Hepatocyte (in vitro differentiated cells): ENCODE data around the gene AMBN. TPM values are rescaled to one million over a fixed set of nuclear protein-coding genes. Genes with fewer than 3 reads are reported as not detected.

Experiments used
- DNase-seq: peaks from one replicate; pipeline ENCODE4 v3.0.0-alpha.2; 2016; ENCODE audit warnings: low spot score
- H2AFZ ChIP-seq: fragments of 200-600 bp; sonication (generic); 2 replicates; pipeline ENCODE4 v1.6.0; 2016; ENCODE audit warnings: antibody characterized with exemption, mild to moderate bottlenecking
- H3K27ac ChIP-seq: fragments of 200-600 bp; sonication (generic); 2 replicates; pipeline ENCODE4 v1.5.1; 2016; ENCODE audit warnings: mild to moderate bottlenecking
- H3K27me3 ChIP-seq: fragments of 200-600 bp; sonication (generic); 2 replicates; pipeline ENCODE4 v1.6.1; 2016
- H3K36me3 ChIP-seq: fragments of 200-600 bp; sonication (generic); replicated peaks from 2 replicates; pipeline ENCODE4 v1.5.1; 2016; ENCODE audit warnings: low read depth; ENCODE audit not compliant: insufficient read depth
- H3K4me1 ChIP-seq: fragments of 200-600 bp; sonication (generic); 2 replicates; pipeline ENCODE4 v1.5.1; 2016; ENCODE audit warnings: mild to moderate bottlenecking, moderate library complexity; ENCODE audit not compliant: insufficient read depth
- H3K4me2 ChIP-seq: fragments of 200-600 bp; sonication (generic); 2 replicates; pipeline ENCODE4 v1.6.0; 2016
- H3K4me3 ChIP-seq: fragments of 200-600 bp; sonication (generic); 2 replicates; pipeline ENCODE4 v1.5.1; 2016; ENCODE audit warnings: mild to moderate bottlenecking
- H3K79me2 ChIP-seq: fragments of 200-600 bp; sonication (generic); 2 replicates; pipeline ENCODE4 v1.6.0; 2017; ENCODE audit warnings: mild to moderate bottlenecking
- H3K9me2 ChIP-seq: fragments of 200-600 bp; sonication (generic); replicated peaks from 2 replicates; pipeline ENCODE4 v1.6.0; 2017; ENCODE audit warnings: mild to moderate bottlenecking; ENCODE audit not compliant: insufficient read depth
- H3K9me3 ChIP-seq: fragments of 200-600 bp; sonication (generic); 2 replicates; pipeline ENCODE4 v1.5.1; 2016; ENCODE audit warnings: low read depth, mild to moderate bottlenecking
- H4K20me1 ChIP-seq: fragments of 200-600 bp; sonication (generic); 2 replicates; pipeline ENCODE4 v1.6.0; 2016; ENCODE audit warnings: mild to moderate bottlenecking; ENCODE audit not compliant: insufficient read depth, poor library complexity, severe bottlenecking
- EZH2 ChIP-seq: fragments of 200-600 bp; sonication (generic); IDR thresholded peaks from 2 replicates; pipeline ENCODE4 v1.6.1; 2016; ENCODE audit warnings: antibody characterized with exemption, mild to moderate bottlenecking, borderline replicate concordance
- EZH2phosphoT487 ChIP-seq: fragments of 200-600 bp; sonication (generic); IDR thresholded peaks from one replicate; pipeline ENCODE4 v1.6.1; 2018; ENCODE audit warnings: antibody characterized with exemption, mild to moderate bottlenecking, low read depth, moderate library complexity; ENCODE audit not compliant: unreplicated experiment, severe bottlenecking
- WGBS: methylation state at CpG from one replicate; pipeline ENCODE4 v1.1.6; 2016; ENCODE audit warnings: low lambda C conversion rate; ENCODE audit errors: missing lambda C conversion rate; 5-methylcytosine and 5-hydroxymethylcytosine counted together
- polyA plus RNA-seq: library from polyadenylated mRNA; unstranded; fragments of >200 nt; fragmentation: Nextera tagmentation; extraction: Ambion mirVana; gene quantifications from 2 replicates; pipeline ENCODE4 v1.2.1, GENCODE V29; 2016
- total RNA-seq: library from RNA; depleted of rRNA; stranded (reverse); fragments of >200 nt; gene quantifications from 2 replicates; pipeline ENCODE4 v1.2.3, GENCODE V29; 2014
- TF ChIP-seq, protein P1 (sequence below): fragments of 200-600 bp; sonication (generic); IDR thresholded peaks from 2 replicates; pipeline ENCODE4 v1.5.1; 2016; ENCODE audit warnings: antibody characterized with exemption, mild to moderate bottlenecking; ENCODE audit not compliant: poor library complexity

Gene AMBN
- total and polyA plus RNA-seq, 2 experiments from 2014 or later = not detected

DNA sequence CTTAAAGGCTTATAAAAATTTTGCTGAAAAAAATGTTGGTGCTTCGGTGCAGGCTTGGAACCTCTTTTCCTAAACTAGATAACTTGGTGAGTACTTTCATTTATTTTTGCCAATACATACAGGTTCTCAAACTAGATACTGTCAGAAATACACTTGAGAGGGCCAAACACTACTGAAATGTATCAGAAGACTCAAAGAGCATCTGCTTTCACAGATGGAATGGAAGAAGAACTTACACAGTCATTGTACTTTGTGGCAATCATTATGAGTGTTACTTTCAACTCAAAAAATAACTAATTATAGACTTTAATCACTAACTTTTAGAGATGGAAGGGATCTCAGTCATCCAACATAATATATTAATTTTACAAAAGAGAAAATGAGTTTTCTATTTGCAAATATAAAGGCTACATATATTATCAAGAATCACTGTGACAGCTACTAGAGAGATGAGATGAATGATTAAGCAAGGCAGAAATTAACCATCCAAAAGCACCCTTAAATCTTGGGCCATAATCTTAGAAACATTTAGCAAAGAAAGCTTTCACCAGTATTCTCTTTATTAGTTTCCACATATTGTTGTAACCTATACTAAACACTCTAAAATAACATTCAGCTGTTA lies 37.5 kb downstream of the AMBN start:
- H3K4me3 ChIP-seq = no peak overlapping the region

DNA sequence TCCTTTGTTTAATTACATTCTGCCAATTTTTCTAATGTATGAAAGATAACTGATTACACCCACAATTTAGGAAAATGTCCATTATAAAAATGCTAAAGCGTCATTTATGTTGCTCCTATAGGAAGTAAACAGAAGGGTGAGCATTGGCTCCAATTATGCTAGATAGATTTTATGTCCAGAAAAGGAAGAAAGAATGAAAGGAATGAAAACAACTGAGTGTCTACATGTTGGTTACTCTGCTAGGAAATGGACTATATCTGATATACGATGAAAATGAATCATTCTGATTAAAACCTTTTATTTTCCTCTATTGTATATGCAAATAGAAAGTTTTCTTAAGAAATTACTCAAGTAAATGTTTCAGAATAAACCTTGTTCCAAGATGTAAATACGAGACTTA lies 38.1 kb downstream of the AMBN start:
- 91% methylated on average over 3 of the region's 3 CpGs for WGBS
- H2AFZ ChIP-seq = no peak overlapping the region
- no peaks in the 10 kb centered on the region for H3K9me2 ChIP-seq
- H3K4me1 ChIP-seq = no peaks in the 10 kb centered on the region
- H3K27ac ChIP-seq = no peak overlapping the region
- no peaks in the 10 kb centered on the region for H3K36me3 ChIP-seq
- no peaks in the 10 kb centered on the region for H3K9me3 ChIP-seq
- H3K4me2 ChIP-seq = no peak overlapping the region
- no peak overlapping the region for H3K4me3 ChIP-seq
- no peak for DNase-seq
- H3K27me3 ChIP-seq = no peaks in the 10 kb centered on the region
- TF ChIP-seq EZH2 (no peak), EZH2phosphoT487 (no peak)
- TF ChIP-seq, protein P1, sequence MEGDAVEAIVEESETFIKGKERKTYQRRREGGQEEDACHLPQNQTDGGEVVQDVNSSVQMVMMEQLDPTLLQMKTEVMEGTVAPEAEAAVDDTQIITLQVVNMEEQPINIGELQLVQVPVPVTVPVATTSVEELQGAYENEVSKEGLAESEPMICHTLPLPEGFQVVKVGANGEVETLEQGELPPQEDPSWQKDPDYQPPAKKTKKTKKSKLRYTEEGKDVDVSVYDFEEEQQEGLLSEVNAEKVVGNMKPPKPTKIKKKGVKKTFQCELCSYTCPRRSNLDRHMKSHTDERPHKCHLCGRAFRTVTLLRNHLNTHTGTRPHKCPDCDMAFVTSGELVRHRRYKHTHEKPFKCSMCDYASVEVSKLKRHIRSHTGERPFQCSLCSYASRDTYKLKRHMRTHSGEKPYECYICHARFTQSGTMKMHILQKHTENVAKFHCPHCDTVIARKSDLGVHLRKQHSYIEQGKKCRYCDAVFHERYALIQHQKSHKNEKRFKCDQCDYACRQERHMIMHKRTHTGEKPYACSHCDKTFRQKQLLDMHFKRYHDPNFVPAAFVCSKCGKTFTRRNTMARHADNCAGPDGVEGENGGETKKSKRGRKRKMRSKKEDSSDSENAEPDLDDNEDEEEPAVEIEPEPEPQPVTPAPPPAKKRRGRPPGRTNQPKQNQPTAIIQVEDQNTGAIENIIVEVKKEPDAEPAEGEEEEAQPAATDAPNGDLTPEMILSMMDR = no peak
- H3K79me2 ChIP-seq = no peaks in the 10 kb centered on the region
- no peaks in the 10 kb centered on the region for H4K20me1 ChIP-seq

More for the DNA sequence above, 37.5 kb downstream of the AMBN start:
- no peaks in the 10 kb centered on the region for H3K27me3 ChIP-seq
- H3K27ac ChIP-seq = no peak overlapping the region
- H4K20me1 ChIP-seq = no peaks in the 10 kb centered on the region
- H3K9me3 ChIP-seq = no peaks in the 10 kb centered on the region
- H3K4me2 ChIP-seq = no peak overlapping the region
- H3K9me2 ChIP-seq = no peaks in the 10 kb centered on the region
- WGBS = 97% methylated on average over 1 of the region's 1 CpG
- DNase-seq = no peak
- H3K36me3 ChIP-seq = no peaks in the 10 kb centered on the region
- TF ChIP-seq, protein P1 = no peak
- TF ChIP-seq EZH2 = no peak
- TF ChIP-seq EZH2phosphoT487 = no peak
- H3K79me2 ChIP-seq = no peaks in the 10 kb centered on the region
- H3K4me1 ChIP-seq = no peaks in the 10 kb centered on the region
- no peak overlapping the region for H2AFZ ChIP-seq

DNA sequence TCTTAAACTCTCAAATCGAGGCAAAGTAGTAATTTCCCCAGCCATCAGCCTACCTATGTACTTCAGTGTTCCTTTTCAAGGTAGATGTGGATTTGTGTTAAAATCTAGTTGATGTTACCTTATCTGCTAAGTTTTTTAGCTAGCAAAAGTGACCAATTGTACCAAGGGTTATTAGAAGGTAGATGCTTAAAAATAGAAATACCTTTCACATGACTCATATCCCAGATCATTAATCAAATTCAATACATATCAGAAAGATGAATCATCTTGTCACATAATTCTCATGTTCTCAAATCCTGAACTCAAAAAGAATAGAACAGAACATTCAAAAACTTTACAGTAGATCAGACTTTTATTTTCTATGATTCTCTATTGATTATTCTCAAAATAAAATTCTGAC lies 40.0 kb downstream of the AMBN start:
- Histone ChIP-seq H3K4me1 (no peaks in the 10 kb centered on the region), H4K20me1 (no peaks in the 10 kb centered on the region), H3K4me2 (no peak overlapping the region), H3K27ac (no peak overlapping the region), H3K9me3 (no peaks in the 10 kb centered on the region), H3K36me3 (no peaks in the 10 kb centered on the region), H3K79me2 (no peaks in the 10 kb centered on the region), H3K9me2 (no peaks in the 10 kb centered on the region), H3K4me3 (no peak overlapping the region), H2AFZ (no peak overlapping the region), H3K27me3 (no peaks in the 10 kb centered on the region)
- no peak for DNase-seq
- WGBS = 95% methylated on average over 1 of the region's 1 CpG
- TF ChIP-seq EZH2phosphoT487 (no peak), EZH2 (no peak)
- TF ChIP-seq, protein P1 = no peak
